ENCODE results near the gene SOX6.

The SOX6 gene

GRCh38 chr11:16191212-16191867, 165.0 kb downstream of the SOX6 start:
- no peak for DNase-seq (ENCODE audit: low read depth)
- TF ChIP-seq CTCF (IDR thresholded peaks at IDR 0.05; ENCODE audit: low read depth, low read length, missing control alignments) = no peak
- no peak overlapping the region for H3K4me3 ChIP-seq (ENCODE audit: low read depth, low read length)
- in situ Hi-C loops (cut with HindIII; ENCODE audit: low sequenced_read_pairs) = no loop called here

GRCh38 chr11:16186680-16187079, 169.7 kb downstream of the SOX6 start:
- no peak overlapping the region for H3K4me3 ChIP-seq (ENCODE audit: low read depth, low read length)
- no peak for DNase-seq (ENCODE audit: low read depth)
- no peak for TF ChIP-seq CTCF (IDR thresholded peaks at IDR 0.05; ENCODE audit: low read depth, low read length, missing control alignments)
- in situ Hi-C loops (cut with HindIII; ENCODE audit: low sequenced_read_pairs) = no loop called here

- DNase-seq (ENCODE audit: low read depth) = no peak
- in situ Hi-C loops (cut with HindIII; ENCODE audit: low sequenced_read_pairs) = no loop called here
- TF ChIP-seq CTCF (IDR thresholded peaks at IDR 0.05; ENCODE audit: low read depth, low read length, missing control alignments) = no peak
- H3K4me3 ChIP-seq (ENCODE audit: low read depth, low read length) = no peak overlapping the region
Observed at GRCh38 chr11:16185042-16185441, 171.3 kb downstream of the SOX6 start.

- H3K4me3 ChIP-seq (ENCODE audit: low read depth, low read length) = no peak overlapping the region
- no peak for TF ChIP-seq CTCF (IDR thresholded peaks at IDR 0.05; ENCODE audit: low read depth, low read length, missing control alignments)
- peak; percentile 24 for DNase-seq (ENCODE audit: low read depth)
- in situ Hi-C loops (cut with HindIII; ENCODE audit: low sequenced_read_pairs) = no loop called here
Observed at GRCh38 chr11:16184588-16184987, 171.8 kb downstream of the SOX6 start.

- no peak for TF ChIP-seq CTCF (IDR thresholded peaks at IDR 0.05; ENCODE audit: low read depth, low read length, missing control alignments)
- in situ Hi-C loops (cut with HindIII; ENCODE audit: low sequenced_read_pairs) = no loop called here
- no peak for DNase-seq (ENCODE audit: low read depth)
- H3K4me3 ChIP-seq (ENCODE audit: low read depth, low read length) = no peak overlapping the region
Observed at GRCh38 chr11:16182553-16182952, 173.8 kb downstream of the SOX6 start.

- no peak for DNase-seq (ENCODE audit: low read depth)
- H3K4me3 ChIP-seq (ENCODE audit: low read depth, low read length) = no peak overlapping the region
- in situ Hi-C loops (cut with HindIII; ENCODE audit: low sequenced_read_pairs) = no loop called here
- no peak for TF ChIP-seq CTCF (IDR thresholded peaks at IDR 0.05; ENCODE audit: low read depth, low read length, missing control alignments)
Observed at GRCh38 chr11:16180868-16181267, 175.5 kb downstream of the SOX6 start.
